ENCODE data around the gene MTCL1.

Gene MTCL1

GRCh38 chr18:8881103-8881502, 175.7 kb downstream of the MTCL1 start:
- FAIRE-seq, result no peak
- no peak for DNase-seq (ENCODE audit: extremely low spot score, insufficient read length, low read depth)
